HG02884 (cell line): ENCODE data around the gene SORL1-AS1.

ENCODE experiments used
- ATAC-seq: cut with Tn5 transposase; IDR thresholded peaks from one replicate; pipeline ENCODE4 v1.9.1; 2021; ENCODE audit warnings: mild to moderate bottlenecking, moderate library complexity; ENCODE audit not compliant: unreplicated experiment

Gene SORL1-AS1

DNA sequence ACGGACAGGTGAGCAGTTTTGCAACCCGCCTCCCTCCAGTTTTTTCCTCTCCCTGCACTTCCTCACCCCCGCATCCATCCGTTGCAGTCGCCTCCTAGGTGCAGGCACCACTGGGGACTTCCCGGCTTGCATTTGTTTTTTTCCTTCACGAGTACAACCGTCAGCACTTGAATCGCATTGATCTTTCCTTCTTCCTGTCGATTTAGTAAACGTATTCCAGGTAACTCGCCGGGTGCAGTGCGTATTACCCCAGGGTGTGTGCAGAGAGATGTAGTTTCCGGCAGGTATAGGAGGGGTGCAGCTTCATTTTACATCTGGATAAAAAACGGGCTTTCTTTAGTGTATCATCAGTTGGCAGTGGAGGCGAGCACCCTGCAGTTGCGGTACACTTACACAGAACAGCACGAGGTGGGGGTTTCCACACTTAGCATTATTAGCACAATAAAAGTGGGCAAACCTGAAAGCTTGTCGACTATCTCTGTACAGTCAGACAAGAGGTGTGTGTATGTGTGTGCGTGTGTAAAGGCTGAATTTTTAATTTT, at the start of gene SORL1-AS1:
SORL1-AS1 (minus strand) TSS at position 359 of the 542 bp plus-strand sequence.
- no peak for ATAC-seq

DNA sequence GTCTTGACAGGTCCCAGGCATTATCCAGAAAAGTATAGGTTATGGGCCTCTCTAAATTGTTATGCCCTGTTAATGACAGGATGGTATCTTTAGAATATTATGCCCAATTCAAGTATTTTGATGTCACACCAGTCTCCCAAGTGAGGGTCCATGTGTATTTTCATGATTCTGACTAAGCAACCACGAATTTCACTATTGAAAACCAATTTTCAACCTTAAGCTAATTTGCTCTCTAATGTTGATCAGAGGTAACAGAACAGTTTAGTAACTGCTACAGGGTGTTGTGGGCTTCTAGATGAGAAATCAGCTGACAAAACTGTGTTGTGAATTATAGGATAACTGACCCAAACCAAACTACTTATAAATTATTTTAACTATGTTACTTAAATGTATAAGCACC, 48.0 kb upstream of the SORL1-AS1 start:
- no peak for ATAC-seq

DNA sequence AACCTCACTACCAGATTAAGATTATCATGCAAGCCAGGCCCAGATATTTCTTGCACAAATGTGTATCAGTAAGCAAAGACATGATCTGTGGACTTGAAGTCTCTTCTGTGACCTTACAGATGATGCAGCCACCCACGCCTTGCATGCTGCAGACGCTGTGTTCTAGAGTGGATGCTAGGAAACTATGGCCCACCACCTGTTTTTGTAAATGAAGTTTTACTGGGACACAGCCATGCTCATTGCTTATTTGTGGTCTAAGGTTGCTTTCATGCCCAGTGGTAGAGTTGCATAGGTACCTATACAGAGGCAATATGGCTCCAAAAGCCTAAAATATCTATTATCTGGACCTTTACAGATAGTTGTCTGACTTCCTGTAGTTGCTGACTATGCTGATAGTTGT, 47.5 kb upstream of the SORL1-AS1 start:
- no peak for ATAC-seq

DNA sequence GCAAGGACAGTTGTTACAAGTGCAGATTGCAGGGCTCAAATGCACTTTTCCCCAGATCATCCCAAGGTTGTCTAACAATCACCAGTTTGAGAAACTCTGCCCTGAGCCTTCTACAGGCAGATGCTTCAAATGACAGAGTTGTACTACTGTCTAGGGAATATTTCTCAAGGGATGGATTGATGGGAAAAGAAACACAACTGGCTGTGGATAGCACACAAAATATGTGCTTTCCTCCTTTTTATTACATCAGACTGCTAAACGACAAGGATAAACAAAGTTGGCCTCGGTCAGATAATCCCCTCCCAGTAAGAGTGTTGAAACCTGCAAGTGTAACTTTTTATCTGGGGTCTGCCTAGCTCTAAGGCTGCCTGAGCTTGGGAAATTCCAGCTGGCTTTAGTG, 46.6 kb upstream of the SORL1-AS1 start:
- no peak for ATAC-seq

DNA sequence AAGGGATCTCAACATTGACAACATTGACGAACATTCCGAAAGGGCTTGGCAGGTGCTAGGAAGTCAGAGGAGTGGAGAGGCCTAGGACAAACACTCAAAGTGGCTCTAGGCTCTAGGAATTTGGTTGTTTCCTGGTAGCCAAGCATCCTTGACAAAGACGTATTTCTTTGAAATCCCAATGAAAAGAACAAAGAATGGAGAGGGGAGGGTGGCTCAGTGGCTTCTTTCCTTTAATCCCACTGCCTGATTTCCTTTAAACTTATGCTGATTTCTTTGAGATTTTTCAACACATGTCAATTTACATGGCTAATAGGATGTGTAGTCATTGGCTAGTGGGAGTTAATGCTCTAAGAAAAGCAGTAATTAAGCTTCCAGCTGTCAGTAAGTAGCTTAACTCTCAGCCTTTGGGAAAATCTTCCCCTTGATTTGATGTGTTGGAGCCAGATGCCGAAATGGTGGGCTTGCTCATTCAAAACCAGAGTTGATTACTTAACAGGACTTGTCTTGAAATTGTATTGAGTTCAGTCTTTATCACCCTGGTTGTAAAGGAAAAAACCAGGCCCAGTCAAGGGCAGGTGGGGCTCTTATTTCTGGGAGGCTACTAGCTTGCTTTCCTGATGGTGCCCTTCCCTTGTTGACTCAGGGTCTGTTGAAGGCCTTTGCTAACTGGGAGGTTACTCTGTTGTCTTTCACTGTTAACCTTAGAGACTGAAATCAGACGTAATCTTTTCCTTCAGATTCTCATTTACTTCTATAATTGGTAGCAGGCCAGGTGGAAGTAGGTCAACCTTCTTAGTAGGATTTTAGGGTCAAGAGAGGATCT, 44.6 kb upstream of the SORL1-AS1 start:
- ATAC-seq = no peak

DNA sequence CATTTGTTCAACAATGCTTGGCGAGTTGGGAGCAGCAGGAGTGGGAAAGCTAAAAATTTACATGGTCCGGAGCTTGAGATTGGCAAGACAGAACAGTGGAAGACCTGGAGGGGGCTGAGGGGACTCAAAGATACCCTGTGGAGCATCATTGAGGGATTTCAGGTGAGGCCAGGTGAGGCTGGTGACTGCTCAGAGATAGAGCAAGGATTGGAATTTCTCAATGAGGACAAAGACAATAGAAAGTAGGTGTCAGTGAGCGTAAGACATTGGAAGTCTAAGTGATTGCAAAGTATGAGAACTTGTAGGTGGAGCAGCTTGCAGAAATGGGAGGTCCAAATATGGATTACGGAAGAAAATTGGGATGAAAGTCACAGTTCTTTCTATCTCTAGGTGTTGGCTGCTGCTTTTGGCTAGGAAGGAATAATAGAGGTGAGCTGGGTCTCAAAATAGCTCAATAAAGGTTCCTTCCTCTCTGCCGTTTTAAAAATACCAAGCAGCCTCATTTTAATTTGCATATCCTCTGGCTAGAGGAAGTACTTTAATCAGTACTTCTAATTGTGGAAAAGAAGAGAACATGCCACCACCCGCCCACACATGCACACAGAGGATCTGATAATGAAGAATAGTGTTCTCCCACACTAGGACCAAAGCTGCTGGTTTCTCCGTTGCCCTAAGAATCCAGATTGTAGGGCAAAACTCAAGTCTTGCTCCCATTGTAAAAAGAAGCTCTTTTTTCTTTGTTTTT, 41.8 kb upstream of the SORL1-AS1 start:
- peak; percentile 83 for ATAC-seq

DNA sequence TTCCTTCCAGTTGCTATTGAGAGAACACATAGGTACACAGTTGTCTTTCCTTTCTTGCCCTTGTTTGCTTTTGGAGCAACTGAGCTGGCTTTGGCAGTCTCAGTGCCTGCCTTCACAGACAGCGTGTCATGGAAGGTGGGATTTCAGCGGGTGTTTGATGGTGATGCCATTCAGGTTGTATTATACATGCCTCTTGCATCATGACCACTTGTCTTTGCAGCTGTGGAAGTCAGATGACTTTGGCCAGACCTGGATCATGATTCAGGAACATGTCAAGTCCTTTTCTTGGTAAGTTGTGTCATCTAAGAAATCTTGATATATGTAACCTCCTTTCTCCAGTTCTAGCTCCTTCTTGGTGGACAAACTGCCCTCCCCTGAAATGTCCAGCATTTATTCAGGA, 37.1 kb upstream of the SORL1-AS1 start:
- no peak for ATAC-seq

DNA sequence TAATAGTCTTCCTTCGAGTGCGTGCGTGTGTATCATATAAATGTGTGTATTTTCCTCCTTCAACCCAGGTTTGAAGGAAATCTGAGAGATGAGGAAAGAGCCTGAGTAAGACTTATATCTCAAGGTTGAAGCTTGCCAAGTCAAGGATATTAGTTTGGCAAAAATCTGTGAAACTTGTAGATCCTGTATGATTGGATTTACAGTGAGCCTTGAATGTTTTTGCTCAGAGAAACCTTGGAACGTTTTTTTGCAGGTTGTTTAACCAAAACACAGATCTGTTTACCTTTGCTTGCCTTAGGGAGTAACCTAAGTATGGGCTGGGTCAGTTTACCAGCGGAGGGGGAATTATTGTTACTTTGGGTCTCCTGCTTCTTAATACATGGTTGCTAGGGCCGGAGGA, 35.9 kb upstream of the SORL1-AS1 start:
- ATAC-seq = no peak

DNA sequence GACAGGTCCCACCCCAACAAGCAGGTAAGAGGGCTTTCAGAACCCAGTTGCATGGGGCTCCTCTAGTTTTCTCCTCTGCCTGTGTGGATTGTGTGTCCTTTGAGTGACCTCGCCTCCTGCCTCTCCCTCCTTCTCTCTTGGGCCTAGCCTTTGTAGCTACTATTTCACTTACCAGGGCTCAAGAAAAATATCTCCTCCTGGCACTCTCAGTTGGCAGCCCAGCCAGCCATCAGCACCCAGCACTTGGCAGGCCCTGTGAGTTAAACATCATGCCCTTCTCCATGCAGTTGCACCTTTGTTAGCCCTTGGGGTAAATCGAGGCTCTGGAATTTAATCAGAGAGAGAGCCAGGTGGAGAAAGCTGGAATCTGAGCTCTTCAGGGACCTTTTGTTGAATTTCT, 35.4 kb upstream of the SORL1-AS1 start:
- no peak for ATAC-seq

DNA sequence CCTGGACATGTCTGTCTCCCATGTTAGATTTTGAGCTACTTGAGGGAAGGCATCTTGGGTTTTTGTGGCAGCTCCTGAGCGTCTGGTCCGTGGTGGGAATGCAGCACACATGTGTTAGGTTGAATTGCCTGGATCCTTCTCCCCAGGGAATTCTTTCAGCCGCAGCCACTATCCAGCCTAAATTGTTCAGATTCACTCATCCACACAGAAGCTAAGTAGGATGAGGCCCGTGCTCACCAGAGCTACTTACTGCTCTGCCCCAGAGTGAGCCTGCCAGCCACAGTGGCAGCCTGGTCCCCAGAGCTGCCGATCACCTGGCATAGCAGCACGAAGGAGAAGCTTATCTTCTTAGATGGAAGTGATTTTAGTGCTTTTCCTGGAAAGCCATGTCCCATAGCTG, 34.4 kb upstream of the SORL1-AS1 start:
- no peak for ATAC-seq

DNA sequence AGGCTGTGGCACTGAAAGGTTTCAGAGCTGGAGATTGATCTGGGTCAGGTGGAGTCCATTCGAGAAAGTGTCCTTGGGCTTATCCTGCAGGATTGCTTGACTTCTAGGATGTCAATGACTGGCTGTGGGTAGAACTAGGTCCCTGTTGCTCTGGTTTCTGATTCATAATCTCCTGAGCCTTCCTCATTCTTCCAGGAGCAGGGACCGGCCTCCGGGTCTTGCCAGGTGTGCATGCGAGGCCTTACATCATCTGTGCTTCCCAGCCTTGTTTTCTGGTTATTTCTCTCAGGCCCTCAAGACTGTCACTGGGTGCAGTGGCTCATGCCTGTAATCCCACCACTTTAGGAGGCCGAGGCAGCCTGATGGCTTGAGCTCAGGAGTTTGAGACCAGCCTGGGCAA, 33.3 kb upstream of the SORL1-AS1 start:
- no peak for ATAC-seq

DNA sequence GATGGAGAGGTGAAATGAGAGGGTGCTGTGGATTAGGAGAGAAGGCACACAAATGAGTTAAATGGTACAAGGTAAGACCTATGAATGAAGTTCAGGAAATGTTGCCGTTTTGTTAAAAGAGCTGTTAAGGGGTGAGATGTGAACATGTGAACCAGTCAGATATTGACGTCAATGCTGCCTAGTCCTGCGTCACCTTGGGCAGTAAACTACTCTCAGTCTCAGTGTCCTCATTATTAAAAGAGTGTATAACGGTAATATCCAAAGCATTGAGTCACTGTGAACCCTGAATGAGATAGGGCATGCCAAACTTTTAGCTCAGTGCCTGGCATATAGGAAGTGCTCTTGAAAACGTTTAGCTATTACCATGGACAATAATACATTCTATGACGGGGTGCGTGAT, 32.4 kb upstream of the SORL1-AS1 start:
- no peak for ATAC-seq

DNA sequence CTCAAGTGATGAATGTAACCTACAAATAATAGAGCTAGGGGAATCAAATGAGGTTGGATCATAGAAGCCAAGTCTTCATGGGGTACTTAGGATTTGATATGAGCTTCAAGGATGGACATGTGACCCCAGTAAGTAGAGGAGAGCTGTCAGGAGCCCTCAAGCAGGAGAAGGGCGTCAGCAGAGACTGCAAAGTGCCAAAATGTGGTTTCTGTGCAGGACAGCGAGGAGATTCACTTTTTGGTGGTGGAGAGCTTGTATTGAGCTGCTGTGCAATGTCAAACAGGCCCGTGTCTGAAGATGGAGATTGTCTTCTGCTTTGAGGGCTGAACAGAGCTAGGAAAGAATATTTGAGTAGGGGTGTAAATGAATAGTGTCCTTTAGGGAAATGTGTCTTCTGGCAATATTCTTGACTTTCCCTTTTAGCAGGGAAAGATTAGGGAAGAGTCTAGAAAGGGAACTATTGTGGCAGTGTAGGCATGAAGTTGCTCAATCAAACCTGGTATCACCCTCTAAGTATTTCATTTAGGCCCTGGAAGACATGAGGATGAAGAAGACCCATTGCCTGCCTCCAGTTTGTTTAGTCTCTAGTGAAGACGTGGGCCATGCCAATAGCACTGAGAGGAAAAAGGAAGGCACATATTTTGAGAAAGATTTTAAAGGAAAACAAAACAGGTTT, 31.2 kb upstream of the SORL1-AS1 start:
- ATAC-seq = no peak

DNA sequence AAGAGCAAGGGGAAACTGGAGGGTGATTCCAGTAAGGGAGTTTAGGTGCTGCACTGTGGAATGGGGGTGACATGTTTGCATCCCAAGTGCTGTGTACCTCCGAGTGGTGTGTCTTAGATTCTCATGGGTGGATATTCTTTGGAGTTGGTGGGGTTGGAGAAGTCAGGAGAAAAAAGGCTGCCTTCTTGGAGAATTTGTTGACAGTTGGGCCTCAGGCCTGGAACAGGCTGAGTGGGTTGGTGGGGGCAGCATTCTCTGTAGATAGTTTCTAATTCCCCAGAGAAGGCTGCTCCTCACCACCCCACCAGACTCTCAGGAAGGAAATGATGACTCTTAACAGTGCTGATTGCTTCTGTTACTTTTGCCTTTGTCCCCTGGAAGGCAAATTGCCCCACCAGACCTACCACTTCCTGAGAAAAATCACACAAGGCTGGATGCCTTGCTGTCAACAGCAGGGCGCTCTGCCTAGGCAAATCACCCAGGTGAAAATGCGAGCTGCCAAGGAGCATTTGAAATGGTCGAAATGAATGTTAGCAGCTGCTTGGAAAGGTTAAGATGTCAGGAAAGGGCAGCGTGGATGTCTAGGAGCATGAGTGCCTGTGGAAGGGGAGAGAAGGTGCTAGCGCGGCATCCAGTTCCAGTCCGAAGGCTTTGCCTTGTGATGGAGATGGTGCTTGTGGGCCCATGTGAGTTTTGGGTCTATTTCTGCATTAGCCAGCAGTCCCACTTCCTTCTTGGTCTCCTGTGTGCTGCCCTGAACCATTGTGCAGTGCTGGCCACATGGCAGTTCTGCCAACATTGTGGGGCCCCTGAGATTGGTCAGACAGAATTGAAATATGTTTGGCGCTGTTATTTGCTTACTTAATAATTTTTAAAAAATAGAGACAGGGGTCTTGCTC, 29.7 kb upstream of the SORL1-AS1 start:
- ATAC-seq = peak; percentile 79

DNA sequence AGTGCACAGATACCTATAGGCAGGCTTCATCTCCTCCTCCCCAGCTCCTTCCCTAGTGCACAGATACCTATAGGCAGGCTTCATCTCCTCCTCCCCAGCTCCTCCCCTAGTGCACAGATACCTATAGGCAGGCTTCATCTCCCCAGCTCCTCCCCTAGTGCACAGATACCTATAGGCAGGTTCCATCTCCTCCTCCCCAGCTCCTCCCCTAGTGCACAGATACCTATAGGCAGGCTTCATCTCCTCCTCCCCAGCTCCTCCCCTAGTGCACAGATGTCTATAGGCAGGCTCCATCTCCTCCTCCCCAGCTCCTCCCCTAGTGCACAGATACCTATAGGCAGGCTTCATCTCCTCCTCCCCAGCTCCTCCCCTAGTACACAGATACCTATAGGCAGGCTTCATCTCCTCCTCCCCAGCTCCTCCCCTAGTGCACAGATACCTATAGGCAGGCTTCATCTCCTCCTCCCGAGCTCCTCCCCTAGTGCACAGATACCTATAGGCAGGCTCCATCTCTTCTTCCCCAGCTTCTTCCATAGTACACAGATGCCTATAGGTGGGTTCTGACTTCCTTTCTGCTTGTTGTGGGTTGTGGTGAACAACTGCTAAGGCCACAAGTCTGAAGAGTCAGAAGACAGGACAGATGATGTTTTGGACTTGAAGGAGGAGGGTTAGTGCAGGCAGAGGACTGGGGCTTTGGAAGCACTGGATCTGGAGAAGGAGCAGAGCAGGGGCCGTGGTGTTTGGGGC, 28.9 kb upstream of the SORL1-AS1 start:
- ATAC-seq = peak; percentile 51

DNA sequence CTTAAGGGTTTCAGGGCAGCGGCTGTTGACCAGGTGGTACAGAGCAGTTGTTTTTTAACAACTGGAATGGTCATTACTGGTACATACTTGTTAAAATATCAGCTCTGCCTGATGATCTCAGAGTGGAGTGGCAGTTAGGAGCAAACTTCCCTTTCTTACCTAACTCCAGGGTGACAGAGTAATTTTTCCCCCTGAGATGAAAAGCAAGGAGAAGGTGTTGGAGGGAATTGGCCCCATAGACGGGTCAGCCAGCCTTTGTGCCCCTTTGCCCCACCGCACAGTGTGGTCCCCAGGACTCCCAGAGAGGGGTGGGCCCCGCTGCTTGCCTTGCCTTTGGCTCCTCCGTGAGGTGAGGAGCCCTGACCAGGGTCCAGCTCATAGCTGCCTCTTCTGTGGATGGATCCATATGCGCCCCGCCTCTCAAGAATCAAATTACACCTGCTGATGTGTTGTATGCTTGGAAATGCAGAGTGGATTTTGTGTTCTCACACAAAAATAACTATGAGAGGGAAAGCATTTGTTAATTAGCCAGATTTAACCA, 27.0 kb upstream of the SORL1-AS1 start:
- no peak for ATAC-seq

DNA sequence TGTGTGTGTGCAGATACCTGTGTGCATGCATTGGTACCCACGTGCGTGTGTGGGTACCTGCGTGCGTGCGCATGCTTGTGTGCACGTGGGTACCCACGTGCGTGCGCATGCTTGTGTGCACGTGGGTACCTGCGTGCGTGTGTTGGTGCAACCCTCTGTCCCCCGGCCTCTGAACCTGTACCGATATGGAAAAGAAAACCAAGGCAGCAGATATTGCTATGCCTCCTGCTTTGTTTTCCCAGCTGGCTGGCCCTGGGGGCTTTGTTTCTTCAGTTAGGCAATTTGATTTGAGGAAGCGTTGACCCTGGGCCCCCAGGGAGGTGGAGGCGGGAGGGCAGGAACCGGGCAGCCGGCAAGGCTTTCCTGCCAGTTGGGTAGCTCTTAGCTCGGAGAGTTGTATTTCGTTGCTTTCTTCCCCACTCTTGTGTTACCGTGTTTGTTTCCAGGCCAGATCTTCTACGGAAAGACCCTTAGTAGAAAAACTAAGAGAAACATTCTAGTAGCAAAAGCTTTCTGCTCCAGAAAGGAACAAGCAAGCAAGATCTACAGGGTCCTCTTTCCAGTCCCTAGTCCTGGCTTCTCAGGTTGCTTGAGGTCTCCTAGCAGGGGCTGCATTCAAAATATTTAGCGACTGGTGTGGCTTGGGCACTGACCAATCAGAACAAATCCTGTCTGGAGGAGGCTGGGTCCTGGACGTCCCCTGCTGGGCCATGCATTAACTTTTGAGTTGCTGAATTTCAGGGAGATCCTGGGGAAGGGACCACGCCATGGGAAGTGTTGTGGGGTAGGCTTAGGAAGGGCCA, 26.3 kb upstream of the SORL1-AS1 start:
- ATAC-seq = no peak

DNA sequence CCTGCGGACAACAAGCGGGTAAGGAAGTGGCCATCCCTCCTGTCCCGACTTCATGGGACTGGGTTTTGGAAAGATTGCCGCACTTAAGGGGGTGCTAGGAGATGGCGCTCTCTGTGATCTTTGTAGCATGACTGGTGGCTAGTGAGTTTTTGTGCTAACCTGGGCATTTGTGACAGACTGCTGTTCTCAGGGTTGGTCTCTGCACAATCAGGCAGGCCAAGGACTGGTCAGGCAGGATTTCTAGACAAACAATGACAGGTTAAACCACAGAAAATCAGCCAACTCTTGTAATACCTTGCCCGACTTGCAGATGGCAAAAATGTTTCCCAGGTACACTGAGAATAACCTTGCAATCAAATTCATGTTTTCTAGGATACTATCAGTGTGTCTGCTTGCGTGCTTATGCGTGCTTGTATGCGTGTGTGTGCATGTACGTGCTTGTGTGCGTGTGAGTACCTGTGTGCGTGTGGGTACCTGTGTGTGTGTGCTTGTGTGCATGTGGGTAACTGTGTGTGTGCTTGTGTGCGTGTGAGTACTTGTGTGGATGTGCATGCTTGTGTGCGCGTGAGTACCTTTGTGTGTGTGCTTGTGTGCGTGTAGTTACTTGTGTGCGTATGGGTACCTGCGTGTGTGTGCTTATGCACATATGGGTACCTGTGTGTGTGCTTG, 25.6 kb upstream of the SORL1-AS1 start:
- ATAC-seq = no peak
